Stimulated activated CD4-positive, alpha-beta T cell treated with anti-CD3 and anti-CD28 coated beads, Interleukin-12 subunit alpha, Interleukin-12 subunit beta, amount 100 ng/mL, for 48 hours (primary cell): ENCODE measurements around the gene SMLR1.

Experiments used
- DNase-seq, 3 donors: peaks; one replicate each; pipeline ENCODE4 v3.0.0-alpha.2; 2020; ENCODE audit warnings: low read depth in 2 of 3, low spot score in 1 of 3

The SMLR1 gene

GRCh38 chr6:130824978-130825694, 2.1 kb upstream of the SMLR1 start:
- no peak for DNase-seq

DNA sequence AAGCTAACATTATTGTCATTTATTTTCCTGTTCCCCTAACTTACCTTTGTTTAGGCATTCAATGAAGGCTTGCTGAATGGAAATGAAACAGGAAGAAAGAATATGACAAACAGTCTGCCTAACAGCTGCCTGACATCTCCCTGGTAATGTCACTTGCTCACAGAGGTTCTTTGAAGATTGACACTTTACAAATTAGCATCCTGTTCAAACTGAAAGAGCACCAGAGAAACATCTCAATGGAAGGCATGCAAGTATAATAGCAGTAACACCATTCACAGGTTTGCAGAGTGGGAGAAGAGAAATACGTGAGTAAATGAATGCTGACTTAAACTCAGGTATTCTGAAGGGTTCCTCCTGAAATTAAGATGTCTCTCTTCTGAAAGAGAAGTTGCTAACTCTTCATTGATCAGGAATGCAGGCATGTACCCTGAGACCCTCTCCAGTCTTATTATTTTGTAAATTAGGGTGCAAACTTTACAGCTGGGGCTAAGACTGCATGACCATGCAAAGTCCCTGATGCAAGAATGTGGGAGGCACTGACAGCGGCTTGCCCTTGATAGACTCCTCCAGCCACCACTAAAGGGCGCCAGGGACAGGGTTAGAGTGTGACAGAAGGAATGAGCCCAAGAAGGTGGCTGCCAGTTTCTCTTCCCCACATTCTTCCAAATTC, 1.3 kb upstream of the SMLR1 start:
- DNase-seq: no peak

GRCh38 chr6:130826442-130827246, 562 bp upstream of the SMLR1 start:
- DNase-seq: no peak

- DNase-seq: no peak
These were observed 2.2 kb downstream of the SMLR1 start for GRCh38 chr6:130829333-130829910.

GRCh38 chr6:130831607-130832006, 4.4 kb downstream of the SMLR1 start:
- no peak for DNase-seq

DNA sequence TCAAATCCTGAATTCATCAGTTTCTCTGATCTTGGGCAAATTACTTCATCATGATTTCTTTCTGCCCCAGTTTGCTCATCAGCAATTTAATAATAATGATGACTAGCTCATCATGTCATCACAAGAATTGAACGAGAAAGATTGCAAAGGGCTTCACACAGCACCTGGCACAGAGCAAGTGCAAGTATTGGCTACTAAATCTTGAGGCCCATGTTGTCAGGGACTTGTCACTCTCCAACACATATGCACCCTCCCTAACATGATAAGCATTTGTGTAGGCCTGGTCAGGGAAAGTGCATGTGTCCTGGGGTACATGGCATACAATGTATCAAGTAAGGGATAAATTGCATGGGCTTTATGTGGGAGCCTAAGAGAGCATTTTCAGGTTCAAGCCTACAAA, 6.4 kb downstream of the SMLR1 start:
- DNase-seq: no peak

DNA sequence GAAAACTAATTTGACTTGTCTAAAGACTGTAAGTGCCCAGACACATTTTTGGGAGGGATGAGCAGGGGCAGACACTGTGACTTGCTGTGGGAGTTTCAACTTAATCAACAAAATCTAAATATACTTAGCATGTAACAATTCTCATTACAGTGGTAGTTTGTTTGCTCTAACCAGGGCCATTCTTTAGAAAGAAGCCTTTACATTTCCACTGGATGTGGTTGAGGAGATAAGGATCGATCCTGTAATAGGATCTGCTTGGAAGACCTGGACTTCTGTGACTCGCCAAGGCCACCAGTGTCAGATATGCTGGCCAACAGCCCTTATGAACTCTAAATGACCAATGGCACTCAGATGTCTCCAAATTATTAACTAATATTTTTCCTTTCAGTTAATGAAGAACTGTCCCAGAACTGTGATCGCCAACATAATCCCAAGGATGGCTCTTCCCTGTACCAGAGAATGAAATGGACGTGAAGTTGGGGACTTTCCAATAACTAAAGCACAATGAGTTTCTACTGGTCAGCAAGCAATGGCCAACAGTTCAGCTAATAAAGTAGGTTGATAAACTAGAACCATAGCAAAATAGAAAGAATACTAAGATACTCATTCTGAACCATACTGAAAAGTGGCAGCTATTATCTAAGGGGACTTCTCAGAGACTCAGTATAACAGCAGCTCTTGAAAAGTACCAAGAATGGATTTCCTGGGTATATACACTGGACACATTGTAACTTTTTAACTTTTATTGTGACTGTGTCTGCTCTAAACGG, 7.5 kb downstream of the SMLR1 start:
- DNase-seq: no peak

DNA sequence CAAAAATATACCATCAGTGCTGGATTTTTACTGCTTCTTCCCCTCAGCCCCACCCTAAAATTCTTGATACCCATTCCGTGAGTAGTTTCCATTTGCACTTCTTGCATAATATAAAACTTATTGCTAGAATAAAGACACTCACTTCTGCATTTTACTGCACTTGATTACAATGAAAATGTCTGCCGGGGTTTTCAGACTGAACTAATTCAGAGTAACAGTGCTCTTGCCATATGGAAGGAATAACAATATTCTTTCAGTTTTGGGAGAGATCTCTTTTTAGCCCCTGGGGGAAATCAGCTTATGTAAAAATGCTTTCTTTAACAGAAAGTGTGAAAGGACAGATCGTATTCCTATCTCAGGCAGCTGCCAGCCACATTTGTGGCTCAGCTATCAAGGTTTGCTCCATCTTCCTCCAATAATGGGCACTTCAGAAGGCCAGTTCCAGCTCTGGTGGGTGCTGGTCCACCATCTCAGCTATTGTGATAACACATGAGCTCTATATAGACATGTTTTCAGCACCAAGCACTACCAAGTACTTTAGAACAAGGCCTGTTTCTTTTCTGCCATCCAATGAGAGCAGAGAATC, 8.9 kb downstream of the SMLR1 start:
- no peak for DNase-seq

DNA sequence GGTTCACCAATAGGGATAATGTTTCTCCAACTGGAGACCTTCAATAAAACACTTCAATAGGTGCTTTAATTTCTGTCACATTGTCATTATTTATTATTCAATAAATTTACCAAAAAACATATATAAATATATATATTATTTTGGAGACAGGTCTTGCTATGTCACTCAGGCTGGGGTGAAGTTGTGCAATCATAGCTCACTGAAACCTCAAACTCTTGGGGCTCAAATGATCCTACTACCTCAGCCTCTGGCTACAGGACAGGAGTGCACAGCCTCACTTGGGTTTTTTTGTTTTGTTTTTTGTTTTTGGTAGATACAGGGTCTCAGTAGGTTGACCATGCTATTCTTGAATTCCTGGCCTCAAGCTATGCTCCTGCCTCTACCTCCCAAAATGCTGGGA, 9.9 kb downstream of the SMLR1 start:
- no peak for DNase-seq

DNA sequence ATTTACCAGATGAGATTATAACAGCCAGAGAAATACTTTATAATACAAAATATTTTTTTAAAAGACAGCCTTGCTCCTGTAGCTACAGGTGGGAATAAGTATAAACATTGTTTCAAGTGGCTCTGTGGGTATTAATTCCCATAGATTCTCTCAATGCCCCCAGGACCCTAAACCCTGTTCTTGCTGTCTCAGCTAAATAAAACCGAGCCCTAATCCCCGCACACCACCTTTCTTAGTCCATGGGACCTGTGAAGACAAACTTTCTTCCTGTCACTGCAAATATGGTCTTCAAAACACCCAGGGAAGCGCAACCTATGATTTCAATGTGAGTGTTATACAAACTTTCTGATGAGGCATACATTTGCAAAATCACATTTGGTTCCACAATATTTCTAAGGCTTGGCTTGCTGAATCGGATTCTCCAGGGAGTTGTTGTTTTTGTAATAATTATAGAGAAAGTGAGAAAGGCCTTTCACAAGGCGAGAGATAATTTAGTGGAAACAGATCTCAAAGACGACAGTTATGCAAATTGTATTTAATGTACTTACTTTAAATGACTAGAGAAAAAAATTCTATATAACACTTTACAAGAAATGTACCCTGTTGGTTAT, 11.1 kb downstream of the SMLR1 start:
- no peak for DNase-seq

DNA sequence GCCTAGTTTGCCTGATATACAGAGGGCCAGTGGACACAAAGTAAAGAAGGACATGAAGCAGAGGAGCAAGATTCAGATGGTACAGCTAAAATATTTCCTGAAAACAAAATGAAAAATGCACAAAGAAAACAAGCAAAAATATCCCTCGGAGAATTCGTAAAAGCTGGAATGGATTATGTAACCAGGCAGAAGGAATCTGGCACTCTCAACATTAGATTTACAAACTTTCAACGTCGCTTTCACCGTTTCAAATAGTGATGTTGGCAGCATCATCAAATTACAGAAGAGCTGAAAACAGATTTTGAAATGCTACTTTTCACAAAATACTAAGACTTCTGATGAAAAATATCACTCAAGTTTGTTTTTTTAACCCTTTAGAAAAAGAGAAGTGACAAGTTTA, 11.7 kb downstream of the SMLR1 start:
- DNase-seq: no peak

- no peak for DNase-seq
These were observed 12.2 kb downstream of the SMLR1 start for GRCh38 chr6:130839379-130839778.

DNA sequence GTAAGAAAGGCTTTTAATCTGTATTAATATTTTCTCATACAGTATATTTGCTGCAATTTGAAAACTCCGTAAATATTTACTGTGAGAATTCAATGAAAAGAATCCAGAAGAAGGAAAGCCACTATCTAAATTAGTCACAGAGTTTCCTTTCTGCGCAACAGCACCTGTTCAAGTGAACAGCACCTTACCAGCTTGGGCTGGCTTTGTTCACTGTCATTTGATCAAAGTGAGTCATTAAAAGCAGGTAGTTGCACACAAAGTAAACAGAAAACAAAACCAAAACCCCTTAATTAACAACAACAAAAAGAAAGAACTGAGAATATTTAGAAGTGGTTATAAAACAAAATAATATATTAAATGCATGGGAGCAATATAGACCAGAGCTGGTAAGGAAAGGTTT, 12.8 kb downstream of the SMLR1 start:
- DNase-seq: no peak

- no peak for DNase-seq
These were observed 14.0 kb downstream of the SMLR1 start for GRCh38 chr6:130841128-130841728.

DNA sequence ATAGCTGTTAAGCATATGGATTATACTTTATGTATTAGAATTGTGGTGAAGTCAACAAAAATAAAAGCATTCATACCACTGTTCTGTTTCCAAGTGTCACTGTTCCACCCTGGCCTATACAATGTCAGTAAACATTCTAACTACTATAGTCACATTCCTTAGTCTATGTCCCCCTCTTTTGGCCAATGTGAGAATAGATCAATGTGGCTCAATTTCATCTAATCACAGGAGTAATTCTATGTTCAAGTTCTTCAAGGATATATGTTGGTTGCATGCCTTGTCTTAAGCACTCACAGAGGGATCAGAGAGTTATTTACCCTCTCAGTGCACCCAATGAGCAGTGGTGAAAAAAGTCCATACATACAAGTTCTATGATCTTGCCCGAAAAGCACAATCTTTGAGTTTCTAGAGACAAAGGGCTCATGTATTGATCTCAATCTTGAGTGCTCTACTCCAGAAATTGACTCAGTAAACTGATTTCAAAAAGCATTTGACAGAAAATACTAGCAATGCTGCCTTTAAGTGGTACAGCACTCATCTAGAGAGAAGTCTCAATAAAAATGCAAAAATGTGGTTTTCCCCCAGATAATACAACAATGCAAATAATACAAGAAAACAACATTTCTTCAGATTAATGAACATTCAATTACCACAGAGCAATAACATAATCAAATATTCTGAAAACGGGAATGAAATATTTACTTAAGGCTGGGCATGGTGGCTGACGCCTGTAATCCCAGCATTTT, 16.5 kb downstream of the SMLR1 start:
- DNase-seq: peak in 1 of 3 donors; percentile 29

- no peak for DNase-seq
These were observed 19.3 kb downstream of the SMLR1 start for GRCh38 chr6:130846501-130846900.

- DNase-seq: no peak
These were observed 20.1 kb downstream of the SMLR1 start for GRCh38 chr6:130847001-130847910.

GRCh38 chr6:130848945-130849344, 21.7 kb downstream of the SMLR1 start:
- peak; percentile 4 to 9 (median 5) for DNase-seq
